AG04450 (cell line): ENCODE data around the gene EHMT1. TPM values are rescaled to one million over a fixed set of nuclear protein-coding genes. Genes with fewer than 3 reads are reported as not detected.

Source experiments
- CTCF ChIA-PET: fragments of 300-600, 350-600 bp; formaldehyde crosslinking; extraction: SDS; loops from one replicate; lab custom pipeline; 2022; ENCODE audit warnings: antibody characterized with exemption, inconsistent platforms; lab: Charles Lee
- POLR2A ChIA-PET: fragments of 350-600 bp; formaldehyde crosslinking; extraction: SDS; loops from one replicate; lab custom pipeline; 2021; ENCODE audit warnings: antibody characterized with exemption, inconsistent platforms; lab: Yijun Ruan, JAX
- DNase-seq: peaks from one replicate; pipeline ENCODE4 v3.0.0-alpha.2; 2011; ENCODE audit warnings: low read depth, low spot score
- H3K27ac ChIP-seq: one replicate; pipeline ENCODE4 v1.5.1; 2012; ENCODE audit warnings: low read depth, low read length, control low read depth
- H3K27me3 ChIP-seq: one replicate; pipeline ENCODE4 v1.6.0; 2012; ENCODE audit warnings: low read length; ENCODE audit not compliant: control insufficient read depth, insufficient read depth
- H3K4me3 ChIP-seq: 2 replicates; pipeline ENCODE4 v1.5.1; 2011; ENCODE audit warnings: mild to moderate bottlenecking, low read depth, low read length, control low read depth
- H3K9me3 ChIP-seq: 2 replicates; pipeline ENCODE4 v1.5.1; 2012; ENCODE audit warnings: low read length; ENCODE audit not compliant: control insufficient read depth, insufficient read depth
- CTCF ChIP-seq: IDR thresholded peaks from 2 replicates; pipeline ENCODE4 v1.5.1; 2011; ENCODE audit warnings: low read depth, low read length, control low read depth, inconsistent platforms
- polyA plus RNA-seq: library from polyadenylated mRNA; depleted of rRNA; stranded (reverse); fragments of >200 nt; gene quantifications from 2 replicates; pipeline ENCODE4 v1.2.3, GENCODE V29; 2011

Gene EHMT1
- polyA plus RNA-seq, 1 experiment: 26.1 TPM

GRCh38 chr9:137793196-137793841, 174.5 kb downstream of the EHMT1 start:
- no peak overlapping the region for H3K4me3 ChIP-seq
- TF ChIP-seq CTCF: no peak
- no peaks in the 10 kb centered on the region; the same call in 1 of the 2 replicates for H3K9me3 ChIP-seq
- no peak overlapping the region for H3K27ac ChIP-seq
- POLR2A ChIA-PET: no interaction called here
- no peaks in the 10 kb centered on the region for H3K27me3 ChIP-seq
- DNase-seq: no peak
- CTCF ChIA-PET: interaction anchor here (1.0 kb wide), 1 partner anchor 120 kb away, joined by 3 read pairs; no protein-coding TSS in a partner anchor

- Histone ChIP-seq H3K27ac (no peak overlapping the region), H3K9me3 (no peaks in the 10 kb centered on the region), H3K4me3 (no peak overlapping the region), H3K27me3 (no peaks in the 10 kb centered on the region)
- DNase-seq: no peak
- no peak for TF ChIP-seq CTCF
- ChIA-PET POLR2A (no interaction called here), CTCF (no interaction called here)
Observed at GRCh38 chr9:137795156-137795666, 176.4 kb downstream of the EHMT1 start.

GRCh38 chr9:137797206-137798120, 178.7 kb downstream of the EHMT1 start:
- no peak overlapping the region for H3K27ac ChIP-seq
- H3K27me3 ChIP-seq: no peaks in the 10 kb centered on the region
- DNase-seq: no peak
- ChIA-PET POLR2A (no interaction called here), CTCF (no interaction called here)
- H3K9me3 ChIP-seq: no peaks in the 10 kb centered on the region
- no peak overlapping the region for H3K4me3 ChIP-seq
- no peak for TF ChIP-seq CTCF

- ChIA-PET POLR2A (no interaction called here), CTCF (no interaction called here)
- Histone ChIP-seq H3K9me3 (no peaks in the 10 kb centered on the region), H3K27me3 (no peaks in the 10 kb centered on the region), H3K27ac (no peak overlapping the region), H3K4me3 (no peak overlapping the region)
- no peak for TF ChIP-seq CTCF
- no peak for DNase-seq
Observed at GRCh38 chr9:137798142-137798541, 179.3 kb downstream of the EHMT1 start.
